ENCODE measurements around the gene BCO2. TPM values are rescaled to one million over a fixed set of nuclear protein-coding genes. Genes with fewer than 3 reads are reported as not detected.
"Not testable (repeated sequence)": the region's sequence is repeated elsewhere in the genome, so short reads cannot be mapped to it uniquely, and the experiment has no call there.

The BCO2 gene
- 1.7 and 2.2 TPM in 2 replicates for total RNA-seq

GRCh38 chr11:112174789-112175598 is at the start of gene BCO2:
Gene BCO2, plus strand, starts transcription at chr11:112175512. Its CDS starts 90 bp downstream, at chr11:112175602.
- intact Hi-C loops (cut with micrococcal nuclease): loop anchor here (1.0 to 2.0 kb wide), 3 partner anchors 62 to 304 kb away; partner anchors contain the start of gene ALG9

- intact Hi-C loops (cut with micrococcal nuclease): no loop called here
Observed at GRCh38 chr11:112127056-112127455, 48.3 kb upstream of the BCO2 start.

- intact Hi-C loops (cut with micrococcal nuclease): no loop called here
Observed at GRCh38 chr11:112128483-112129121, 46.7 kb upstream of the BCO2 start.

- intact Hi-C loops (cut with micrococcal nuclease): no loop called here
Observed at GRCh38 chr11:112129656-112130055, 45.7 kb upstream of the BCO2 start.

- intact Hi-C loops (cut with micrococcal nuclease): no loop called here
Observed at GRCh38 chr11:112132737-112133136, 42.6 kb upstream of the BCO2 start.

- intact Hi-C loops (cut with micrococcal nuclease): no loop called here
Observed at GRCh38 chr11:112134473-112134872, 40.8 kb upstream of the BCO2 start.

- intact Hi-C loops (cut with micrococcal nuclease): no loop called here
Observed at GRCh38 chr11:112143597-112143996, 31.7 kb upstream of the BCO2 start.

GRCh38 chr11:112150517-112150916 is 24.8 kb upstream of the BCO2 start:
- intact Hi-C loops (cut with micrococcal nuclease): no loop called here

- intact Hi-C loops (cut with micrococcal nuclease): no loop called here
Observed at GRCh38 chr11:112156153-112156955, 19.0 kb upstream of the BCO2 start.

- intact Hi-C loops (cut with micrococcal nuclease): no loop called here
Observed at GRCh38 chr11:112156956-112157766, 18.2 kb upstream of the BCO2 start.

- intact Hi-C loops (cut with micrococcal nuclease): no loop called here
Observed at GRCh38 chr11:112159098-112160065, 15.9 kb upstream of the BCO2 start.

GRCh38 chr11:112160091-112160848 is 15.0 kb upstream of the BCO2 start:
- intact Hi-C loops (cut with micrococcal nuclease): no loop called here

- intact Hi-C loops (cut with micrococcal nuclease): no loop called here
Observed at GRCh38 chr11:112161012-112161411, 14.3 kb upstream of the BCO2 start.

- intact Hi-C loops (cut with micrococcal nuclease): not testable (repeated sequence)
Observed at GRCh38 chr11:112162200-112162599, 13.1 kb upstream of the BCO2 start.

- intact Hi-C loops (cut with micrococcal nuclease): no loop called here
Observed at GRCh38 chr11:112162761-112163546, 12.4 kb upstream of the BCO2 start.

GRCh38 chr11:112163875-112164685 is 11.2 kb upstream of the BCO2 start, which contains the start of gene IL18:
Gene IL18, minus strand, starts transcription at chr11:112164094. Its CDS starts 9,041 bp downstream, at chr11:112155053.
- intact Hi-C loops (cut with micrococcal nuclease): no loop called here

- intact Hi-C loops (cut with micrococcal nuclease): no loop called here
Observed at GRCh38 chr11:112165049-112165448, 10.3 kb upstream of the BCO2 start.
